ENCODE measurements around the gene SMU1. TPM values are rescaled to one million over a fixed set of nuclear protein-coding genes. Genes with fewer than 3 reads are reported as not detected.

SMU1 gene
- total and polyA plus RNA-seq, 2 donors (not counting 3 experiments of a cell fraction or from before 2014, with no cell fraction given) = 8.5 to 21.7 TPM

GRCh38 chr9:33051144-33051543, 25.3 kb downstream of the SMU1 start:
- Histone ChIP-seq H3K27me3 (ENCODE audit: control insufficient read depth in 2 of 2, insufficient read depth in 2 of 2, low read length in 2 of 2) (no peaks in the 10 kb centered on the region), H3K4me1 (ENCODE audit: control insufficient read depth, extremely low read depth, insufficient read depth, low read length) (no peaks in the 10 kb centered on the region), H3K4me3 (replicated peaks in 1 of 3; ENCODE audit: insufficient read depth in 1 of 3, low read depth in 1 of 3, low read length in 3 of 3) (no peak overlapping the region), H3K9me3 (replicated peaks; ENCODE audit: control insufficient read depth, insufficient read depth, low read length) (no peaks in the 10 kb centered on the region), H3K9me1 (replicated peaks; ENCODE audit: control insufficient read depth, extremely low read depth, insufficient read depth, low read length) (peaks cover 2% of the 10 kb centered on the region), H3K36me3 (ENCODE audit: control insufficient read depth in 2 of 2, extremely low read depth in 1 of 2, insufficient read depth in 2 of 2, low read length in 2 of 2) (peaks cover 16 to 29% of the 10 kb centered on the region in 2 experiments), H3K27ac (ENCODE audit: insufficient read depth, low read depth, low read length) (no peak overlapping the region), H3K4me2 (ENCODE audit: insufficient read depth, low read length) (no peak overlapping the region), H4K20me1 (replicated peaks; ENCODE audit: control insufficient read depth, extremely low read depth, insufficient read depth, low read length) (no peaks in the 10 kb centered on the region), H3K79me2 (ENCODE audit: control insufficient read depth, insufficient read depth, low read length) (no peaks in the 10 kb centered on the region), H3K9ac (replicated peaks; ENCODE audit: extremely low read depth, insufficient read depth, low read length) (no peak overlapping the region), H2AFZ (ENCODE audit: low read depth, low read length) (no peak overlapping the region)
- TF ChIP-seq POLR2A (IDR thresholded peaks at IDR 0.05; ENCODE audit: low read depth, low read length) (no peak), JUN (IDR thresholded peaks at IDR 0.05; ENCODE audit: borderline replicate concordance, insufficient read depth, insufficient read length, low read depth) (no peak), POLR2AphosphoS5 (IDR thresholded peaks at IDR 0.05; ENCODE audit: insufficient read depth, low read depth, low read length) (no peak), EZH2 (IDR thresholded peaks at IDR 0.05; ENCODE audit: borderline replicate concordance, low read depth, low read length, severe bottlenecking) (no peak), GATA2 (IDR thresholded peaks at IDR 0.05; ENCODE audit: insufficient read depth, insufficient read length, low read depth, low read length) (no peak), FOS (IDR thresholded peaks at IDR 0.05; ENCODE audit: borderline replicate concordance, insufficient read depth, low read length) (no peak), MYC (IDR thresholded peaks at IDR 0.05; ENCODE audit: low read depth, low read length) (no peak), MAX (IDR thresholded peaks at IDR 0.05; ENCODE audit: insufficient read depth, insufficient read length) (no peak), CTCF (IDR thresholded peaks at IDR 0.05; ENCODE audit: extremely low read depth in 1 of 2, insufficient read depth in 1 of 2, low read depth in 1 of 2, low read length in 2 of 2) (no peak)
- FAIRE-seq (no peak), DNase-seq (ENCODE audit: low read depth, low spot score) (no peak)
- intact Hi-C loops (cut with micrococcal nuclease) = no loop called here
- ChIA-PET CTCF (no interaction called here), POLR2A (no interaction called here)
- no TSS peak for BruUV-seq (replicated peaks)
- dilution Hi-C loops (cut with MboI; ENCODE audit: extremely low pct_ligation_motif_present, low sequenced_read_pairs) = no loop called here

All from endothelial cell of umbilical vein (primary cell).